M059J (cell line): ENCODE results near the gene TMCO6. TPM values are rescaled to one million over a fixed set of nuclear protein-coding genes. Genes with fewer than 3 reads are reported as not detected.

Experiments
- DNase-seq: peaks from one replicate; pipeline ENCODE4 v3.0.0-alpha.2; 2012; ENCODE audit warnings: low read depth
- total RNA-seq: library from RNA; depleted of rRNA; stranded (reverse); fragments of >200 nt; shearing (Covaris generic); gene quantifications from 2 replicates; pipeline ENCODE4 v1.2.3, GENCODE V29; 2014; rRNA removed

TMCO6 gene
- total RNA-seq, 1 experiment from 2014 or later = 15.2 TPM

DNA sequence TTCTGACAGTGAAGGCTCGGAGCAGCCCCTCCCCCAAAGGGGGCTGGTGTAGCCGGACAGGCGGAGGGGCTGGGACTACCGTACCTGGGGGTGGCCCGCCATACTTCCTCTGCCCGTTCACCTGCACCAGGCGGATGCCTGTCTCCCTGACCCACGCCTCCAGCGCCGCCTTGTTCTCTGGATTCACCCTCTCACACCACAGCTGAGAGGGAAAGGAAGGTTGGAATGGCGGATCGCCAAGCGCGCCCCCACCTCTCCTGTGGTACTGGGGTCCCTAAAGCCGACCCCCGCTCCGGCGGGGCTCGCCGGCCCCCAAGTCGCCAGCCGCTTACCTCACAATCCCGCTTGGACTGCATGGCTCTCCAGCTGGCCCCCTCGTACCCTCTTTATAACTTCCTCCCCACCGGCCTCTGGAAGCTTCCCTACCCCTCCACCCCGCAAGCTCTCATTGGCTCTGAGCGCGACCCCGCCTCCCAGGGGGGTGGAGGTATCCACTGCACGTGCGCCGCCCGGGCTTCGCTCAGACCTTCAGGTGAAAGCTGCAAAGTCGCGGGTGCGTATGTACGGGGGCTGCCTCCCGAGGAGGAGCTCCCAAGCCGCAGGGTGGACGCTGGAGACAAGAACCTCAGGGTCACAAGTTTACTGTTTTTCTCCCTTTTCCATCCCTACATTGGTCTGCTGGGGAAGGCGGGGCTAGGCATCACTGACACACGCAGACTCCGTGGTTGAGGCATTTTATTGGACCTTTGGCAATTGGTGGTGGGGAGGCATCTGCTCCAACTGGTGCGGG is 34.1 kb downstream of the TMCO6 start, which contains the start of gene DND1:
Gene DND1, minus strand, starts transcription at position 390 of the 790 bp plus-strand sequence. Its CDS starts 34 bp downstream, at position 356.
- no peak for DNase-seq

DNA sequence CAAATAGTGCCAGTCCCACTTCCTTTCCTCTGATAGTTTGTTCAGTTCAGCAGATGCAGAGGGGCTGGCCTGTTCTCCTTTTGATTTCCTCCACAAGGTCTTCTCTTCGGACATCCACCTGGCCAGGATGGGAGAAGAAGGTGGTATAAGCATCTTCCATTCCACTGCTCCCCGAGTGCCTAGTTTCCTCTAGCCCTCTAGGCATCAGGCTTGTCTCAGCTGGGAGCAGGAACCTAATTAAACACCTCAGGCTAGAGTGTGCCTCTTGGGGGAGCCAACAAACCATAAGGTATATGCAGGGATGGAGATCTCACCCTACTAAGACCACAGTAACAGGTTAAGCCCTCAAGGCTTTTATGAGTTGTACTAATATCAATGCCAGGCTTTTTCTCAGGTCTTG is 35.0 kb downstream of the TMCO6 start:
- no peak for DNase-seq

DNA sequence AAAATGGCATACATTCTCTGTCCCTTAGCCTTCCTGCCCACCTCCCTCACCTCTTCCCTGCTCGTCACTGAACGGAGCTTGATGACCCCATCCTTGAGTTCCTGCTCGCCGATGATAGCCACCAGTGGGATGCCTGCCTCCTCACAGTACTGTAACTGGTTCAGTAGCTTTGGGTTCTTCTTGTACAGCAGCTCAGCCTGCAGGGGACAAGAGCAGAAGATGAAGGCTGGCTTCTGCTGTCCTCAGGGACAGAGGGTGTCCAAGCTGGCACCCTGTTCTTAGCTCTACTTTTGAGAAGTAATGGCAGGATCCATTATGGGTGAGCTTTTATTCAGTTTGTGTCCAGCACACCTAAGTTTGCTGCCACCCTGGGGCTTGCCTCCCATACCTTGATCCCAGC is 35.4 kb downstream of the TMCO6 start:
- no peak for DNase-seq

DNA sequence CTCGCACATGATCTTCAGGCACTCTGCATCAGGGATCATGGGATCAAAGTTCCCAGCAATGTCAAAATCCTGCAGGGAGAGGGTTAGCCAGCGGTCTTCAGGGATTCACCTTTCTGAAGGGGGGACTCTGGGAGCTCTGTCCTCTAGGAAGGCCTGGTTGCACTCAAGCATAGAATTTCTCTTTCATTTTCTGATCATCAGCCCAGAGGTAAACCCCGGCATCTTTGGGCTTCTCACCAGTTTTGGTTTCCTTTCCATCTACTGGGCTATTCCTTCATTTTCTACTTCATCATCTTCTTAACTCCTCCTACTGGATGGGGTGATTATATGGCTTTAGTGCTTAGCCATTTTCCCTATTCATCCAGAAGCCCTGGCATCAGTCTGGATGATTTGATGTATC is 38.7 kb downstream of the TMCO6 start:
- DNase-seq = no peak

DNA sequence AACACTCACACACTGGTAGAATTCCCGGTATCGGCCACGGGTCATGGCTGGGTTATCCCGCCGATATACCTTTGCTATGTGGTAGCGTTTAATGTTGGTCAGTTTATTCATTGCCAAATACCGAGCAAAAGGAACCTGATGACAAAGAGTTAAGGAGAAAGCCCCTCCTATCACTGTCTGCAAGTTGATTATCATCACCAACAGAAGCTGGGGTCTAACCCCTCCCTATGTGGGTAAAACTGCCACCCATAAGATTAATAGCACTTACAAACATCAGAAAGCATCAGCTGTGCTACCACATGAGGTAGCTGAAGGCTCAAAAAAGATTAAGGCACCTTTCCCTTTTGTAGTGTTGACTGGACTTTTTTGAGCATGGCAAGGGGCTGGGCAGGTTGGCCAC is 39.7 kb downstream of the TMCO6 start:
- DNase-seq = no peak

DNA sequence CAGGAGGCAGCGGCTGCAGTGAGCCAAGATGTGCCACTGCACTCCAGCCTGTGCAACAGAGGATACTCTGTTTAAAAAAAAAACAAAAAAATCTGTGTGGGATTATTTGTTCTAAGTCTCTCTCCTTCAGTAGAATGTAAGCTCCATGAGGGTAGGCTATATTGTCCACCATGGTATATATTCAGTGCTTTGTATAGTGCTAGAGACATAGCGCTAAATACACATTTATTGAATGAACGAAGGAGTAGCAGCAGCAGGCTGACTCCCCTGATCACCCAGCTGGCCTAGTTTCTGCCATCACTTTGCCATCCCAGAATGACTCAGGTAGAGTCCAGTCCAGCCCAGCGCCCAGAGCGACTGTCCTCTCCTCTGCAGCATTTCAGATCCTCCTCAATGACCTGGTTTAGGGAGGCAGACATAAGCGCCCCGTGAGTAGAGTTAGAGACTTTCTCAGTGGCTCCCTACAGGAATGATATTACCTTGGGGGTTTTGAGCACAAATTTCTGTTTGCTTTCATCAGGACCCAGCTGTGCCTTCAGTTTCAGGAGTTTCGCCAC is 51.2 kb downstream of the TMCO6 start:
- DNase-seq = peak; percentile 22

DNA sequence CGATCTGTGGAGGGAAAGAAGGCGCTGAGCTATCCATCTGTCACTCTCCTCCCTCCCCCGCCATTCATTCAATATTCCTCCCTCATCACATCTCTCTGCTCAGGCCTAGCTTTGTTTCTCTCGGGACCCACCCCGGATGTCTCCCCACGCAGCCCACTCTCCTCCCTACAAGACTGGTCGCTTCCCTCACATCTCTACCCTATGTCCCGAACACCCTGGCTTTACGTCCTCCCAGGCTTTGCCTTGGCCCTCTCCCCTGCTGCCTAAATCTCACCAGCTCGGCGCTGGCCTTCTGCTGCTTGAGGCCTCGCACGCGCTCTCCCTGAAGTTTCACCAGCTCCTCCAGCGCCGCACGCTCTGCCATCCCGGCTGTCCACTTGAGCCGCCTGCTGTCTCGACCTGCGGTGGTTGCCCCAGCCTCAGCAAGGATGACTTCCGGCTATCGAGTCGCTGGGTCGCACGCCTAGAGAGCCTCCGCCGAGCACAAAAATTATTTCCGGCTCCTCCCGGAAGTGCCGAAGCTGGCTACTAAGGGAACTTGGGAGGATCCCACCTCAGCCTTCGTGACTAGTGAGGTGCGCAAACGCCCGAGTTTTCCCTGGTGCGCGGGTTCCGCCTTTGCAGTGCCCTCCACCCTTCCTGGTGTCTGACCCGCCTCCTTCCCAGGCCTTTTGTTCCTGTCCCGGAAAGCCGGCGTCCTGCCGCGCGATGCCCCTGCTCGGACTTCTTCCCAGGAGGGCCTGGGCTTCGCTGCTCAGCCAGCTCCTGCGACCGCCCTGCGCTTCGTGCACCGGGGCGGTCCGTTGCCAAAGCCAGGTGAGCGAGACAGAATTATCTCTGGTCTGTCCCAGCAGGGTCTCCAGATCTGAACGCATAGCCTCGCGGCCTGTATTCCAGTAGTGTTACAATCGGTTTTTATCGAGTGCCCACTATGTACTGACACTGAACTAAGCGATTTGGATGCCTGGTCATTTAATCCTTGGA is 52.0 kb downstream of the TMCO6 start, which contains the start of the genes HARS1 and HARS2:
Gene HARS1, minus strand, starts transcription at position 430 of the 984 bp plus-strand sequence. Its CDS starts 66 bp downstream, at position 364.
Gene HARS2, plus strand, starts transcription at position 515 of the 984 bp plus-strand sequence. Its CDS starts 194 bp downstream, at position 709.
- peak; percentile 97 for DNase-seq

DNA sequence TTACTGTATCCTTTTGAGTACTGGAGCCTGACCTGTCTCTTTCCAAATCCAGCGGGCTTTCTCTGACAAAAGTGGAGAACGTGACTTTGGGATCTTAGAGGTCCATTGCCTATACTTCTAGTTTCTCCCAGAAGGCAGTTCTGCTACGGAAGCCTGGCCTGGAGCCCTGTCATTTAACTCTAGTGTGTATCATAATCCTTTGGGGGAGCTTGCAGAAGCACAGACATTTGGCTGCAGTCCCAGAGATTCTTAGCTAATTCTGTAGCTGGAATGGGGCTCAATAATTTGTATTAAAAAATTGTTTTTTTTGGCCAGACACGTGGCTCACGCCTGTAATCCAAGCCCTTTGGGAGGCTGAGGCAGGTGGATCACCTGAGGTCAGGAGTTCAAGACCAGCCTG is 55.0 kb downstream of the TMCO6 start:
- no peak for DNase-seq

Other genes starting within 250 kb of the TMCO6 start
- gene ANKHD1, start 237.6 kb upstream of the TMCO6 start, total RNA-seq = 23.9 and 48.5 TPM in 2 replicates
- gene EIF4EBP3, start 91.8 kb upstream of the TMCO6 start, total RNA-seq = not detected in 2 replicates
- gene SRA1, start 82.0 kb upstream of the TMCO6 start, total RNA-seq = 48.5 and 55.9 TPM in 2 replicates
- gene APBB3, start 74.9 kb upstream of the TMCO6 start, total RNA-seq = 0.54 and 3.4 TPM in 2 replicates
- gene SLC35A4, start 74.6 kb upstream of the TMCO6 start, total RNA-seq = 29.4 and 33.5 TPM in 2 replicates
- 0.47 TPM in 1 of 2 replicates, not detected in the other for gene CD14, start 6.3 kb upstream of the TMCO6 start, total RNA-seq
- gene NDUFA2, start 8.2 kb downstream of the TMCO6 start, total RNA-seq = 87.2 and 106 TPM in 2 replicates
- 96.8 and 118 TPM in 2 replicates for gene IK, start 8.4 kb downstream of the TMCO6 start, total RNA-seq
- gene WDR55, start 25.5 kb downstream of the TMCO6 start, total RNA-seq = 11.7 and 26.5 TPM in 2 replicates
- 0.44 TPM in 1 of 2 replicates, not detected in the other for gene DND1, start 34.1 kb downstream of the TMCO6 start, total RNA-seq
- gene HARS1, start 51.9 kb downstream of the TMCO6 start, total RNA-seq = 36.8 and 58.1 TPM in 2 replicates
- gene HARS2, start 52.0 kb downstream of the TMCO6 start, total RNA-seq = 29.6 and 36.7 TPM in 2 replicates
- gene ZMAT2, start 61.0 kb downstream of the TMCO6 start, total RNA-seq = 68.0 and 71.3 TPM in 2 replicates
- 0.05 TPM in 1 of 2 replicates, not detected in the other for gene PCDHA1, start 146.7 kb downstream of the TMCO6 start, total RNA-seq
- gene PCDHA2, start 155.4 kb downstream of the TMCO6 start, total RNA-seq = not detected in 2 replicates
- not detected in 2 replicates for gene PCDHA3, start 161.6 kb downstream of the TMCO6 start, total RNA-seq
- gene PCDHA4, start 167.6 kb downstream of the TMCO6 start, total RNA-seq = not detected in 2 replicates
- not detected in 2 replicates for gene PCDHA5, start 182.2 kb downstream of the TMCO6 start, total RNA-seq
- not detected in 2 replicates for gene PCDHA6, start 188.5 kb downstream of the TMCO6 start, total RNA-seq
- gene PCDHA7, start 194.8 kb downstream of the TMCO6 start, total RNA-seq = 0.02 TPM in 1 of 2 replicates, not detected in the other
- not detected in 2 replicates for gene PCDHA8, start 201.7 kb downstream of the TMCO6 start, total RNA-seq
- not detected in 2 replicates for gene PCDHA9, start 208.9 kb downstream of the TMCO6 start, total RNA-seq
- gene PCDHA10, start 216.4 kb downstream of the TMCO6 start, total RNA-seq = not detected in 2 replicates
- gene PCDHA11, start 229.5 kb downstream of the TMCO6 start, total RNA-seq = 0.07 and 0.27 TPM in 2 replicates
- not detected in 2 replicates for gene PCDHA12, start 235.9 kb downstream of the TMCO6 start, total RNA-seq
- gene PCDHA13, start 242.7 kb downstream of the TMCO6 start, total RNA-seq = not detected in 2 replicates